Erythroblast (primary cell): ENCODE data around the gene DCAF15.

Source experiments
- GATA1 ChIP-seq: IDR thresholded peaks from 2 replicates; pipeline ENCODE4 v1.6.1; 2011; ENCODE audit warnings: low read depth, mild to moderate bottlenecking, control low read depth, low read length, moderate library complexity
- POLR2A ChIP-seq: IDR thresholded peaks from 2 replicates; pipeline ENCODE4 v1.6.1; 2011; ENCODE audit warnings: mild to moderate bottlenecking, low read length

- TF ChIP-seq POLR2A (no peak), GATA1 (no peak)
These were observed 533 bp upstream of the DCAF15 start for GRCh38 chr19:13951799-13952153.
